HG02840 (cell line): ENCODE results near the gene ALS2.

ENCODE experiments used
- ATAC-seq: cut with Tn5 transposase; IDR thresholded peaks from one replicate; pipeline ENCODE4 v1.9.1; 2021; ENCODE audit warnings: mild to moderate bottlenecking, moderate library complexity, moderate number of reproducible peaks; ENCODE audit not compliant: unreplicated experiment, low FRiP score

ALS2 gene

DNA sequence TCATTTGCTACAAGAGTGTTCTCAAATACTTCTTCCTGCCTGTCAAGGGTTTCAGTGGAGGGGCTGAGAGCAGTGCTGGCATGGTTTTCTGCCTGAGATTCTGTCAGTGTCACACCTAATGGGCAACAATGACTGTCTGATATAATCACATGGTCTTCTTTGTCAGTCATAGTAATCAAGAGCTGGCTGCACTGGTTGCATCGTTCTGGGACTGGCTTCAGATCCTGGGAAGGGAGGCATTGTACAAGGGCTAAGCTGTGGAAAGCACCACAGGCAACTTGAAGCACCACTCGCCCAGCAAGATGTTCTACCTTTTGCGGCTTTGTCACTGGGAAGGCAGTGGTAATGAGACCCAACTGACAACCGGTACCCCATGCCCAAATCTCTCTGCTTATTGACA lies 19.6 kb downstream of the ALS2 start:
- no peak for ATAC-seq

DNA sequence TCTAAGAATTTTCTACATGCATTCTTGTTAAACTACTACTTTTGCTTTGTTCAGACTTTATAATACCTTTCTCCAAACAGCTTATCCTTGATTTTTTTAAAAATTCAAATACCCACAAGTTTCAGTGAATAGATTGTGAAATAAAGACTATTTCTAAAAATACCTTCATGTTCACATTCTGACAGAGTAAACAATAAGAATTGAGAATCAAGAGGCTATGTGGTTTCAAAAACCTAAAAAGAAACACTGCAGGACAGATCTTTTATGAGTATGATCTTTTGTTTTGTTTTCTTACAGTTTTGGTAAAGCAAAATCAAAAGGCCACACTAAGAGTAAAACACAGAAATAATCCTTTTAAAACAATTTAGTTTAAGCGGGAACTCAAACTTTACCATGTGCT lies 21.2 kb downstream of the ALS2 start:
- ATAC-seq = no peak

DNA sequence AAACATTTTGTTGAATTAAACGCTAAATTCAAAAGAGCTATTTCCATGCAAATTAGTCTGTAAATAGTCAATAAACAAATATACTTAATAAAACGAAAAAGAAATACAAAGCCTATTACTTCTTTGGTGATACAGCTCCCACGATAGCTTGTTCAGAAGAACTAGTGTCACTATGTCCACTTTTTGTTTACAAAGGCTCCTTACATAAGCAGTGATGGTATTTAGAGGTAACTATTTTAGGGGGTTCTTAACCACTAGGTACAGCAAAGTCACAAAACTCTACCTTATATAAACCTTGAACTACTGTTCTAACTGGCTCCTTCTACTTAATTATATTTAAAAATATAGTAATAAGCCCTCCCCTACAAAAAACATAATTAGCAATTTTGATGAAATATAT lies 21.9 kb downstream of the ALS2 start:
- no peak for ATAC-seq

GRCh38 chr2:201758234-201758633 lies 22.5 kb downstream of the ALS2 start:
- ATAC-seq = no peak

DNA sequence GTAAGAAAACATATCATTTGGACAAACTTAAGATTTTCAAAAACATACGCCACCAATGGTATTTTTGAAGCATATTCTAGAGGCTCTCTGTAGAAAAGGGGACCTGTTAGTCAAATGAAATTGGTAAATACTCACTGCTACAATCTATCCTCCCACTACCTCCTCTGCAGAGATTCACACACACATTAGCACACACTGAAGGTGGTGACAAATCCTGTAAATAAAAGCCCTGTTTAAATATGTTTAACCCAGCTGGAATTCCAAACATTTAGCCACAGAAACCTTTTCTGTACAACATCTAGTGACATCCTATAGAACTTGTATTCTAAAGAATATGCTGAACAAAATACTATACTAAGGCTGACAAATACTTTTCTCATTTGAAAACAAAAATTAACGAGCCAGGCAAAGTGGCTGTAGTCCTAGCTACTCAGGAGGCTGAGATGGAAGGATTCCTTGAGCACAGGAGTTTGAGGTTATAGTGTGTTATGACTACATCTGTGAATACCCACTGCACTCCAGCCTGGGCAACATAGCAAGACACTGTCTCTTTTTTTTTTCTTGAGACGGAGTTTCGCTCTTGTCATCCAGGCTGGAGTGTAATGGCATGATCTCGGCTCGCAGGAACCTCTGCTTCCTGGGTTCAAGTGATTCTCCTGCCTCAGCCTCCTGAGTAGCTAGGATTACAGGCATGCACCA lies 25.9 kb downstream of the ALS2 start:
- ATAC-seq = no peak

GRCh38 chr2:201751566-201751965 lies 29.2 kb downstream of the ALS2 start:
- ATAC-seq = no peak

- ATAC-seq = no peak
These were observed 34.2 kb downstream of the ALS2 start for GRCh38 chr2:201746551-201746950.

DNA sequence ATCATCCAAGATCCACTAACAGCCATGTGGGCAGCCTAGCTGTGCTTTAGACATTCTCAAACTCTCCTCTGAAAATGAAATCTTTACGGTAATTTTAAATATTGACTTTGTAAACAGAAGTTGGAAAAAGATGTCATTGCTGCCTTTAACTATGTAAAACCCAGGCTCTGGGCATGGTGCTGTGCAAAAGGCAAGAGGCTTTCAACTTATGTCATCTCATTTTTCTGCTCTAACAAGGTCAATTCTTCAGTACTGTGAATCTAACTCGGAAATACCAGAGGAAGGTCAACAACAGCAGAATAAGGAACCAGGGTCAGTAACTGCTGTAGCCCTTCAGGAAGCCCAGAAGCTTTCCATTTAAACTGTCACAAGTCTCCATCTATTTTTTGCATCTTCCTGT lies 45.2 kb downstream of the ALS2 start:
- no peak for ATAC-seq

DNA sequence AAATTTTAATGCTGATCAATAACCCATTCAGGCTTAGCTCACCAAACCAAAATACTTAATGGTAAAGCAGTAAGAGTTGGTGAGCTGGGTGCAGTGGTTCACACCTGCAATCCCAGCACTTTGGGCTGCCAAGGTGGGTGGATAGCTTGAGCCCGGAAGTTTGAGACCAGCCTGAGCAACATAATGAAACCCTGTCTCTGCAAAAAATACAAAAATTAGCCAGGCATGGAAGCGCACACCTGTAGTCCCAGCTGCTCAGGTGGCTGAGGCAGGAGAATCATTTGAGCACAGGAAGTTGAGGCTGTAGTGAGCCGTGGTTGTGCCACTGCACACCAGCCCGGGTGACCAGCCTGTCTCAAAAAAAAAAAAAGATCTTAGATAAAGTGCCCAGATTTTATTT lies 46.6 kb downstream of the ALS2 start:
- ATAC-seq = no peak

DNA sequence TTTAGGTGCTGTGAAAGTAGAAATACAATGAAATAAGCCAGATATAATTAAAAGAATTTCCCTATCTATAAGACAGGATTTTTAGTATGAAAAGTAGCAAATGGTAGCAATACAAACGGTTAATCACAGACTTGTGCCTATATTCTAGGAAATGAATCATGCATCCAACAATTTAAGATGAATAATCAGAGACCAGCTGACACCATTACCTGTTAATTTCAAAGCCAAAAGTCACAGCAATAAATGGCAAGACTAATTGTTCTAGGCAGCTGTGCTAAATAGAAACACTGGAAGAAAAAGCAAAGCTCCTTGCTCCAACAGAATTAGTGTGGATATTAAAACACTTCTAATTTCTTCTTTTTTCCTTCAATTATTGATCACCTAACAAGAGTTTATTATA lies 47.2 kb downstream of the ALS2 start:
- no peak for ATAC-seq

DNA sequence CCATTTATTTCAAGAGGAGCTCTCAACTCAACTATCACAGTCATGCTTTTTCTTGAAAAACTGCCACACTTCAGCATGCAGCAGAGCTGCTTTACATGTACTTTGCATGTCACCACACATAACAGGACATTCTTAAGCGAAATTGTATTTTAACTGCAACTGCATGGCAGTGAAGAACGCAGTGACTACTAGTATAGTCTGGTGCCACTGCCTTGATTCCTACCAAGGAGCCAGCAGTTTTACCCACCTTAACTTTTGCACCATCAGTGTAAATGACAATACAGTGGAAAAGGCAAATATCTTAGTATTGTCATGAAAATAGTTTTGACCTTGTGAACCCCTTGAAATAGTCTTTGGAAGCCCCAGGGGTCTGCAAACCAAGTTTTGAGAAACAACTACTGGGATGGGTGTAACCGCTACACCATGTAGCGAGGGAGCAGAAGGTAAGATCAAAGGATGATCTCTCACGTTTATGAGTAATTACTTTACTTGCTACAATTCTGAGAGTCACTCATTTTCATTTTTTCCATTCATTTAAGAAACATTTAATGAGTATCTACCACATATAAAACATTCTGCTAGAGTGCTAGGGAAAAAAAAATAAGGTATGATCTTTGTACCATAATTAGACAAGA lies 50.0 kb downstream of the ALS2 start:
- no peak for ATAC-seq

DNA sequence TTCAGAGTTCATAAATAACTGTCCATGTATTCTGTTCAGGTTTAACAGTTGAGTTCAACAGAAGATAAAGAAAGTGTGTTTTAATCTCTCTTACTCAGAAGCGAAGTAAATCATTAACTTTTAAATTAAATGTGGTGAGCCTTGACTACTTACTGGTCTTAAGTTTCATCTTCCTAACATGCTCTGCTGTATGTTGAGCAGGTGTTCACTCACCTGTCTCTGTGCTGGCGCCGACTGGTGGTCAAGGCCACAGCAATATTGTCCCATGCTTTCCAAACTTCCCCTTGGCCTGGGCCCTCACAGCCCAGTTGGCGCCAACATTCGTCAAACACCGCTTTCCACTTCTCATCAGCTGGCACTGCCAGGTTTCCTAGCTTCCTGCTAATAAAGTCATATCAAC lies 65.3 kb downstream of the ALS2 start:
- ATAC-seq = no peak

- ATAC-seq = no peak
These were observed 68.0 kb downstream of the ALS2 start for GRCh38 chr2:201712726-201713125.

DNA sequence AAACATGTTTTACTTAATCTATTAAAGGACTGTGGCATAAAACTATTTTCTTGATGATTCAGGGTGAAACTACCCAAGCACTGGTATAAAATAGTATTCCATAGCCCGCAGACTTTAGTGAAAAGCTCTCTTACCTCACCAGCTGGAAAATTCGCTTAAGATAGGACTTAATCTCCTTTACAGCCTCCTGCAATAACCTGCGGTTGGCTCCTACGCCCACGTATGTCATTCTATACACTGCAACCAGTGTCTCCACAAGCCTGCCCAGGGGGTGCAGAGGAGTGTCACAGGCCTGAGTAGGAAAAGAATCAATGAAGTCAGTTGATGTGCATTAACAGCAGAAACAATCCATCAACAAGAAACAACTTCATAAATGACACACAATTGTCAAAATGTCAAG lies 71.0 kb downstream of the ALS2 start:
- no peak for ATAC-seq

GRCh38 chr2:201709049-201709448 lies 71.7 kb downstream of the ALS2 start:
- ATAC-seq = no peak

- ATAC-seq = no peak
These were observed 73.0 kb downstream of the ALS2 start for GRCh38 chr2:201707753-201708152.

- no peak for ATAC-seq
These were observed 73.6 kb downstream of the ALS2 start for GRCh38 chr2:201707142-201707541.

DNA sequence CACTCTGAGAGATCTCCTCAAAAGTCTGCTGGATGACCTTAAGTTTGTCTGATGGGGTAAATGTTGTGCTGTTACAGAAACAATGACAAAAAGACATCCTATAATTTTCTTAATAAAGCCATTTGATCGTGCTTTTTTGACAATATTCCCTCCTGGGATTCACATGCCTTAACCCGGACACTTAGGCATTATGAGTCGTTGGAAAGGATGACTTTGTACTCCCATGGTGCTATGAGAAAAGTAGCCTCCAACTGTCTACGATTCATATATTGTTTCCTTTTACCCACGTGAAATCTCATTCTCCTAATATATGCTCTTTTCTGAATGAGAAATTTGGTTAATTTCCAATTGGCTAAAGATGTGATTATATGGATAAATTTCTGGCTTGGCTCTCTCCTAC lies 76.2 kb downstream of the ALS2 start:
- ATAC-seq = no peak

- no peak for ATAC-seq
These were observed 79.1 kb downstream of the ALS2 start for GRCh38 chr2:201701646-201702045.

GRCh38 chr2:201699416-201699815 lies 81.3 kb downstream of the ALS2 start:
- no peak for ATAC-seq

DNA sequence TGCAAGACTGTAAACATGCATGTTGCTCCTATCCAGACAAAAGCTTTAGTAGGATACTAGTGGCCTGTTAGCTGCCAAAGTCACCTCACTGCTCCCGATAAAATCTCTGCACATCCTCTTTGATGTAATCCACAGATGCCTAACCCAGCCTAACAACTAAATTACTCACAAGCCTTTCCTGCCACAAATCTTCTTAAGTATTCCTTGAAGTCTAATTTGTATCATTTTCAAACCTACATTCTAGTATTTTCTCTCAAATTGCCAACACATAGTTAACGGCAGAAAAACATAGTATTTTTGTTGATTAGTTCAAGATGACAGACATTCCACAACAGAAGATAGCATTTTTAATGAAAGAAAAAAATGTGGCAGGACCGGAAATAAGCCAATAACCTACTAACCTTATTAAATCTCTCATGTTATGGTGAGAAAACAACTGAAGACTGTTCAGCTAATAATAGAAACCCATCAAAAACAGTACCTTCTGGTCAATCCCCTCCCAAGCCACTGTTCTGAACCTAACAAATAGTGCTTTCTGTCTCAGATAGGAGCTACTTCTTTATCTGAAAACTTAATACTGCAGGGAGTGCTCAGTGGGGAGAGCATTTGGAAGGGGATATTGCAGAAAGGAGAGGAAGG lies 82.0 kb downstream of the ALS2 start, which contains the start of gene MPP4:
Gene MPP4 (minus strand): TSS at position 57 of the 639 bp plus-strand sequence. CDS start 4,690 bp downstream, outside the sequence.
- ATAC-seq = no peak

GRCh38 chr2:201697899-201698298 lies 82.8 kb downstream of the ALS2 start:
- ATAC-seq = no peak
